DLD1 (cell line): ENCODE measurements around the gene TMEM191C.
"Not testable (repeated sequence)": the region's sequence is repeated elsewhere in the genome, so short reads cannot be mapped to it uniquely, and the experiment has no call there.

Source experiments
- in situ Hi-C: cut with HindIII; loops from 2 replicates; pipeline ENCODE4 v1.10.0; 2017; ENCODE audit warnings: low sequenced_read_pairs

Gene TMEM191C

GRCh38 chr22:21469097-21469994 lies 2.2 kb downstream of the TMEM191C start:
- in situ Hi-C loops = not testable (repeated sequence)

- in situ Hi-C loops = not testable (repeated sequence)
These were observed 5.8 kb downstream of the TMEM191C start for GRCh38 chr22:21472984-21473383.

- in situ Hi-C loops = not testable (repeated sequence)
These were observed 6.5 kb downstream of the TMEM191C start for GRCh38 chr22:21473664-21474063.

- in situ Hi-C loops = not testable (repeated sequence)
These were observed 16.9 kb downstream of the TMEM191C start for GRCh38 chr22:21484039-21484438.

- in situ Hi-C loops = not testable (repeated sequence)
These were observed 20.5 kb downstream of the TMEM191C start for GRCh38 chr22:21487723-21488122.

- in situ Hi-C loops = not testable (repeated sequence)
These were observed 22.0 kb downstream of the TMEM191C start for GRCh38 chr22:21489149-21489680.

GRCh38 chr22:21490556-21490955 lies 23.4 kb downstream of the TMEM191C start:
- in situ Hi-C loops = not testable (repeated sequence)

- in situ Hi-C loops = not testable (repeated sequence)
These were observed 25.1 kb downstream of the TMEM191C start for GRCh38 chr22:21492271-21492670.

GRCh38 chr22:21493789-21494782 lies 26.9 kb downstream of the TMEM191C start:
- in situ Hi-C loops = not testable (repeated sequence)

- in situ Hi-C loops = not testable (repeated sequence)
These were observed 30.8 kb downstream of the TMEM191C start for GRCh38 chr22:21497984-21498383.

- in situ Hi-C loops = not testable (repeated sequence)
These were observed 31.3 kb downstream of the TMEM191C start for GRCh38 chr22:21498489-21498888.

- in situ Hi-C loops = not testable (repeated sequence)
These were observed 32.7 kb downstream of the TMEM191C start for GRCh38 chr22:21499623-21500506.

GRCh38 chr22:21510397-21510796 lies 43.2 kb downstream of the TMEM191C start:
- in situ Hi-C loops = not testable (repeated sequence)

GRCh38 chr22:21512022-21512421 lies 44.8 kb downstream of the TMEM191C start:
- in situ Hi-C loops = not testable (repeated sequence)

GRCh38 chr22:21514117-21514516 lies 46.9 kb downstream of the TMEM191C start:
- in situ Hi-C loops = not testable (repeated sequence)

- in situ Hi-C loops = not testable (repeated sequence)
These were observed 48.0 kb downstream of the TMEM191C start for GRCh38 chr22:21515234-21515633.

- in situ Hi-C loops = not testable (repeated sequence)
These were observed 49.3 kb downstream of the TMEM191C start for GRCh38 chr22:21516522-21516921.

GRCh38 chr22:21516970-21517764 lies 50.0 kb downstream of the TMEM191C start:
- in situ Hi-C loops = not testable (repeated sequence)
